Activated naive CD8-positive, alpha-beta T cell (primary cell): ENCODE measurements around the gene DRAXIN.
A peak's percentile ranks its signal among the peaks of the same experiment; 100 is the strongest.

Experiments
- H3K27ac Mint-ChIP-seq: one replicate; pipeline ENCODE4 v1.8.0; 2021; ENCODE audit warnings: mixed read lengths
- H3K27me3 Mint-ChIP-seq: one replicate; pipeline ENCODE4 v1.8.0; 2021; ENCODE audit warnings: mixed read lengths
- H3K36me3 Mint-ChIP-seq: one replicate; pipeline ENCODE4 v1.8.0; 2021; ENCODE audit warnings: mixed read lengths
- H3K4me1 Mint-ChIP-seq: one replicate; pipeline ENCODE4 v1.8.0; 2021; ENCODE audit warnings: low read depth, mixed read lengths
- H3K4me3 Mint-ChIP-seq: one replicate; pipeline ENCODE4 v1.8.0; 2021; ENCODE audit warnings: mild to moderate bottlenecking, mixed read lengths
- H3K9me3 Mint-ChIP-seq: one replicate; pipeline ENCODE4 v1.8.0; 2021; ENCODE audit warnings: low read depth, mixed read lengths

DRAXIN gene

DNA sequence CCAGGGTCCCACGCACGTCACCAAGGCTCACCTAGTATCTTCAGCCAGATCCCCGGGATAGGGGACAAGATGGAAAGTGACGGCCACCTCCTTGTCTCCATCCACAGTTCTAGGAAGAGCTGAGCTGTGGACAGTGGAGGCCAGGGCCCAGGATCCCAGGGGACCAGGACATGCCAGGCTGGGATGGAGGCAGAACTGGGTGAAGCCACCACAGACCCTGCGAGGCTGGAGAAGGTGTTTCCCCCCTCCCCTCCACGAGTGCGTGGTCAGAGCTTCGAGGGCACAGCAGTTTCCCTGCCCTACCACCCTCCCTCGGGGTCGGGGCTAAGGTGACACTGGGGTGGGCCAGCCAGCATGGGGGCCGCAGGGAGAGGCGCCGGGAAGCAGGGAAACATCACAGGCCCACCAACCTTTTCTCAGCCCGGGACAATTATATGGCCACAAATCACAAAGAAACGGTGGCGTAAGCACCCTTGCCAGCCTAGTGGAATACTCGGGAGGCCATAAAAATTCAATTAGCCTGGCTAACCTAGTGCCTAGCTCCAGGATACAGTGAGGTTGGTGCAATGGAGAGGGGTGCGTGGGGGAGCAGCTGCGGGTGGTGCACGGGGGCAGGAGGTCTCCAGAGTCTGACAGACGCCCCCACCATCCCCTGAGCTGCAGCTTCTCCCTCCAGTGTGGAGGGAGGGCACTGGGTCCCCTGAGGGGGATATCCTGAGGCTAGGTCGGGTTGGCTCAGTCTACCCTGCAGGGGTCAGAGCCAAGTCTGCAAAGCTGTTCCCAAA is 13.4 kb downstream of the DRAXIN start:
- Mint-ChIP-seq H3K4me1 (peaks cover 2% of the 10 kb centered on the region), H3K27me3 (peaks cover 5% of the 10 kb centered on the region), H3K36me3 (no peaks in the 10 kb centered on the region), H3K27ac (no peak overlapping the region), H3K9me3 (no peaks in the 10 kb centered on the region), H3K4me3 (no peak overlapping the region)

DNA sequence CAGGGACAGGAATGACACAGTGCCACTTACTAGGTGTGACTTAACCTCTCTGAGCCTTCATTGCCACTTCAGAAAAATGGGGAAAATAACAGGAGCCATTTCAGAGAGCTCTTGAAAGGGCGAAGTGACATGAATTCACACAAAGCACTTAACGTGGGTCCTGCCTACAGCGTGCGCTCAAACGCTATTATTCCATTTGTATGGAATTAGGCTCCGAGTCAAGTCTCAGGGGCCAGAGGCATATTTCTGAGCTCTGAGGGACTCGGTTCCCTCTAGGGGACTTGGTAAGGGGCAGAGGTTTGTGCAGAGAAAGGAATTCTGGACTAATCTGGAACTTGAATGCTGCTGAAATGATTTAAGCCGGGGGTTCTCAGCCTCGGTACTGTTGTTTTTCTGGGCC is 14.1 kb downstream of the DRAXIN start:
- Mint-ChIP-seq H3K4me3 (no peak overlapping the region), H3K4me1 (peaks cover 2% of the 10 kb centered on the region), H3K27ac (no peak overlapping the region), H3K36me3 (no peaks in the 10 kb centered on the region), H3K9me3 (no peaks in the 10 kb centered on the region), H3K27me3 (peaks cover 5% of the 10 kb centered on the region)

DNA sequence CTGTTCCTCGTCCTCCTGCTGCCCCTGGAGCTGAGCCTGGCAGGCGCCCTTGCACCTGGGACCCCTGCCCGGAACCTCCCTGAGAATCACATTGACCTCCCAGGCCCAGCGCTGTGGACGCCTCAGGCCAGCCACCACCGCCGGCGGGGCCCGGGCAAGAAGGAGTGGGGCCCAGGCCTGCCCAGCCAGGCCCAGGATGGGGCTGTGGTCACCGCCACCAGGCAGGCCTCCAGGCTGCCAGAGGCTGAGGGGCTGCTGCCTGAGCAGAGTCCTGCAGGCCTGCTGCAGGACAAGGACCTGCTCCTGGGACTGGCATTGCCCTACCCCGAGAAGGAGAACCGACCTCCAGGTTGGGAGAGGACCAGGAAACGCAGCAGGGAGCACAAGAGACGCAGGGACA is 14.8 kb downstream of the DRAXIN start:
- Mint-ChIP-seq H3K27me3 (peaks cover 5% of the 10 kb centered on the region), H3K4me1 (peaks cover 2% of the 10 kb centered on the region), H3K27ac (no peak overlapping the region), H3K36me3 (no peaks in the 10 kb centered on the region), H3K9me3 (no peaks in the 10 kb centered on the region), H3K4me3 (no peak overlapping the region)

GRCh38 chr1:11707621-11708276 is 16.2 kb downstream of the DRAXIN start:
- Mint-ChIP-seq H3K36me3 (no peaks in the 10 kb centered on the region), H3K4me1 (peaks cover 2% of the 10 kb centered on the region), H3K27ac (no peak overlapping the region), H3K4me3 (no peak overlapping the region), H3K9me3 (no peaks in the 10 kb centered on the region), H3K27me3 (peaks cover 5% of the 10 kb centered on the region)

GRCh38 chr1:11708554-11709350 is 17.2 kb downstream of the DRAXIN start:
- Mint-ChIP-seq H3K9me3 (no peaks in the 10 kb centered on the region), H3K4me1 (no peaks in the 10 kb centered on the region), H3K36me3 (no peaks in the 10 kb centered on the region), H3K27me3 (peaks cover 2% of the 10 kb centered on the region), H3K4me3 (no peak overlapping the region), H3K27ac (no peak overlapping the region)

- no peaks in the 10 kb centered on the region for H3K9me3 Mint-ChIP-seq
- no peaks in the 10 kb centered on the region for H3K4me1 Mint-ChIP-seq
- no peak overlapping the region for H3K4me3 Mint-ChIP-seq
- H3K27me3 Mint-ChIP-seq = no peaks in the 10 kb centered on the region
- no peaks in the 10 kb centered on the region for H3K36me3 Mint-ChIP-seq
- no peak overlapping the region for H3K27ac Mint-ChIP-seq
Measured at GRCh38 chr1:11711490-11711889, 20.0 kb downstream of the DRAXIN start.

GRCh38 chr1:11712285-11712684 is 20.8 kb downstream of the DRAXIN start:
- no peak overlapping the region for H3K4me3 Mint-ChIP-seq
- no peaks in the 10 kb centered on the region for H3K9me3 Mint-ChIP-seq
- H3K4me1 Mint-ChIP-seq = no peaks in the 10 kb centered on the region
- H3K36me3 Mint-ChIP-seq = no peaks in the 10 kb centered on the region
- H3K27ac Mint-ChIP-seq = no peak overlapping the region
- no peaks in the 10 kb centered on the region for H3K27me3 Mint-ChIP-seq

DNA sequence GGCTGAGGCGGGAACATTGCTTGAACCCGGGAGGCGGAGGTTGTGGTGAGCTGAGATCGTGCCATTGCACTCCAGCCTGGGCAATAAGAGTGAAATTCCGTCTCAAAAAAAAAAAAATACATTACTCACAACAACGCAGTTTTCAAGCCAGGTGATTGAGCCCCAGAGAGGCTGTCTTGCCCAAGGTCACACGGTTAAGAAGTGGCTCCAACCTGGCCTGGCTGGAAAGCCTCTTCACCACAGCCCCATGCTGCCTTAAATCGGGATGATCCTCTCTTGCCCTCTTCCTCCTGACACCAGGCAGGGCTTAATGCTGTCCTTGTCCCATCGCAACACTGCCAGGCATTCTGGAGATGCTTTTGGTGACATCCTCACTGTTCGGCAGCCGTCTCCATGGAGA is 21.6 kb downstream of the DRAXIN start:
- Mint-ChIP-seq H3K27me3 (no peaks in the 10 kb centered on the region), H3K9me3 (no peaks in the 10 kb centered on the region), H3K36me3 (no peaks in the 10 kb centered on the region), H3K4me3 (no peak overlapping the region), H3K4me1 (no peaks in the 10 kb centered on the region), H3K27ac (no peak overlapping the region)

DNA sequence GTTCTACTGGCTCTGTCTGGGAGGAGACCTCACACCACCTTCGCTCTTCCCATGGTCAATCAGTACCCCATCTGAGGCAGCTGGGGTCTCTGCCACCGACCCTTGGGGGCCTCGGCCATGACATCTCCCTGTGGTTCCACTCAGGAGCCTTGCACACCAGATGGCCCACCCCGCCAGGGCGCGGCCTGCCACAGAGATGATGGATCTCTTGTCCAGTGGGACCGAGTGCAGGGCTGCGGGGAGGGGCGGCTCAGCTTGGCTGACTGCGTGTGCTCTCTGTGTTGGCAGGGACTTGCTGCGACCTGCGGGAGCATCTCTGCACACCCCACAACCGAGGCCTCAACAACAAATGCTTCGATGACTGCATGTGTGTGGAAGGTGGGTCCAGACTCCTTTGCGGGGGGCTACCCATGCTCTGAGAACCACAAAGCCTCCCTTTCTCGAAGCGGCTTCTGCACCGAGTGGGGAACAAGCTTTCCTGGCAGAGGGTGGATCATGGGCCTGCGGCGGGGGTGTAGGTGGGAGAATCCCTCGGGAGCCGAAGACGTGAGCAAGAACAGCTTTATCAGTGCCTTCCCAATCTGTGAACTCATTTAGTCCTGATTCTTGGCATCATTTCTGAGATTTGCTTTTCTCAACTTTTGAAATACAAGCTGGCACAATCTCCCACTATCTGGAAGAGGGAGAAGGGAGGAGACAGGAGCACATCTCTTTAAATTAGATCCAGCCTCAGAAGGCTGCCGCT is 23.5 kb downstream of the DRAXIN start:
- peaks cover 12% of the 10 kb centered on the region for H3K4me1 Mint-ChIP-seq
- H3K27ac Mint-ChIP-seq = no peak overlapping the region
- no peaks in the 10 kb centered on the region for H3K36me3 Mint-ChIP-seq
- H3K27me3 Mint-ChIP-seq = no peaks in the 10 kb centered on the region
- no peak overlapping the region for H3K4me3 Mint-ChIP-seq
- H3K9me3 Mint-ChIP-seq = no peaks in the 10 kb centered on the region

DNA sequence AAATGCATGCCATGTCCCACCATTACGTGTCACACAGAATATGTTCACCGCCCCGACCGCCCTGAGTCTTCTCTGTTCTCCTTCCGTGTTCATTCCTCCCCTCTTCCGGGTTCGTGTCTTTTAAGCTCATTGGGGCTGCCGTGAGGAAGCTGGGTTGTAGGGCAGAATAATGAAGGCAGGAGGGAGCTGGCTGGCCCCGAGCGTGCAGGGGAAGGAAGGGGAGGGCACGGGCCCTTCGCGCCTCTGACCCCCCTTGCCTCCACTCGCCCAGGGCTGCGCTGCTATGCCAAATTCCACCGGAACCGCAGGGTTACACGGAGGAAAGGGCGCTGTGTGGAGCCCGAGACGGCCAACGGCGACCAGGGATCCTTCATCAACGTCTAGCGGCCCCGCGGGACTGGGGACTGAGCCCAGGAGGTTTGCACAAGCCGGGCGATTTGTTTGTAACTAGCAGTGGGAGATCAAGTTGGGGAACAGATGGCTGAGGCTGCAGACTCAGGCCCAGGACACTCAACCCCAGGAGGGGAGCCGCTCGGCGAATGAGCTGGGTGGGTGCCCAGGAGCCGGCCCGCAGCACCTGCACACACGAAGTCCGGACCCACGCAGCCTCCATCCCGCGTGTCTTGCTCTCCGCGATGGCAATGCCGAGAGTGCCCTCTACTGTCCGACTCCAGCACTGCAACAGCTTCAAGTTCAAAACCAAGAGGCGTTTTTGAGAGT is 28.0 kb downstream of the DRAXIN start:
- peaks cover 13% of the 10 kb centered on the region for H3K4me1 Mint-ChIP-seq
- no peaks in the 10 kb centered on the region for H3K27me3 Mint-ChIP-seq
- H3K27ac Mint-ChIP-seq = peak overlapping the region; percentile 93
- H3K9me3 Mint-ChIP-seq = no peaks in the 10 kb centered on the region
- H3K4me3 Mint-ChIP-seq = peak overlapping the region; percentile 82
- no peaks in the 10 kb centered on the region for H3K36me3 Mint-ChIP-seq

GRCh38 chr1:11720033-11720376 is 28.5 kb downstream of the DRAXIN start:
- Mint-ChIP-seq H3K4me1 (peaks cover 13% of the 10 kb centered on the region), H3K9me3 (no peaks in the 10 kb centered on the region), H3K27ac (peak overlapping the region; percentile 93), H3K36me3 (no peaks in the 10 kb centered on the region), H3K27me3 (no peaks in the 10 kb centered on the region), H3K4me3 (peak overlapping the region; percentile 82)

GRCh38 chr1:11720525-11720924 is 29.0 kb downstream of the DRAXIN start:
- Mint-ChIP-seq H3K4me1 (peaks cover 17% of the 10 kb centered on the region), H3K9me3 (no peaks in the 10 kb centered on the region), H3K4me3 (no peak overlapping the region), H3K27ac (no peak overlapping the region), H3K27me3 (no peaks in the 10 kb centered on the region), H3K36me3 (no peaks in the 10 kb centered on the region)

DNA sequence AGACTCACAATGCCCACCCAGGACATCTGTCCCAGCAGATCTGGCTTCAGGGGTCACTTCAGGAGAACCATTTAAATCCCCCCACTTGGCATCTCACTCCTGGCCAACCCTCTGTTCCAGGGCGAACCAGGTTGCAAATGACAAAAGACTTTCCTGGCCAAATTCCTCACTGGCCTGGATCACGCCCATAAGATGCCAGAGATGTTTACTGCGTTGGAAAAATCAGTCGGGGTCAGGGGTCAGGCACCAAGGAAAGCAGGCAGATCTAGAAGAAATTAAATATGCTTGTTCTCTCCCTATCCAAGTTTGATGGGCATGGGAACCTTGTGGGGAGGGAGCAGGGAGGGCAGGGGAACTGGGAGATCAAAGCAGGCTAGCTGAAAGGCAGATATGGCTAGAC is 29.8 kb downstream of the DRAXIN start:
- H3K27ac Mint-ChIP-seq = no peak overlapping the region
- no peaks in the 10 kb centered on the region for H3K27me3 Mint-ChIP-seq
- no peaks in the 10 kb centered on the region for H3K9me3 Mint-ChIP-seq
- peaks cover 18% of the 10 kb centered on the region for H3K4me1 Mint-ChIP-seq
- H3K36me3 Mint-ChIP-seq = no peaks in the 10 kb centered on the region
- no peak overlapping the region for H3K4me3 Mint-ChIP-seq

DNA sequence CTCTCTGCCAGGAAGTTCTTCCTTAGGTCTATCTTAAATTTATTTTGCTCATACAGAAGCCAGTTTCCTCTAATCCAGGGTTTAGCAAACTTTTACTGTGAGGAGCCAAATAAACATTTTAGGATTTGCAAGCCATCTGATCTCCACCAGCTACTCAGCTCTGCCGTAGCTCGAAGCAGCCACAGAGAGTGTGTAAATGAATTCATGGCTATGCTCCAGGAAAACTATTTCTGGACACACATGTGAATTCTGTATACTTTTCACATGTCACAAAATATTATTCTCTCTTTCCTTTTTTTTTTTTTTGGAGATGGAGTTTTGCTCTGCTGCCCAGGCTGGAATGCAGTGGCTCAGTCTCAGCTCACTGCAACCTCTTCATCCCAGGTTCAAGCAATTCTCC is 31.0 kb downstream of the DRAXIN start:
- H3K4me1 Mint-ChIP-seq = peaks cover 18% of the 10 kb centered on the region
- no peak overlapping the region for H3K27ac Mint-ChIP-seq
- H3K36me3 Mint-ChIP-seq = no peaks in the 10 kb centered on the region
- no peaks in the 10 kb centered on the region for H3K9me3 Mint-ChIP-seq
- no peaks in the 10 kb centered on the region for H3K27me3 Mint-ChIP-seq
- no peak overlapping the region for H3K4me3 Mint-ChIP-seq
